NCI-H1436 (cell line): ENCODE data around the gene ANKRD28.
"Not testable (repeated sequence)": the region's sequence is repeated elsewhere in the genome, so short reads cannot be mapped to it uniquely, and the experiment has no call there.

Experiments used
- DNase-seq: peaks from one replicate; lab custom pipeline; 2025; lab: John Stamatoyannopoulos, UW

Gene ANKRD28

DNA sequence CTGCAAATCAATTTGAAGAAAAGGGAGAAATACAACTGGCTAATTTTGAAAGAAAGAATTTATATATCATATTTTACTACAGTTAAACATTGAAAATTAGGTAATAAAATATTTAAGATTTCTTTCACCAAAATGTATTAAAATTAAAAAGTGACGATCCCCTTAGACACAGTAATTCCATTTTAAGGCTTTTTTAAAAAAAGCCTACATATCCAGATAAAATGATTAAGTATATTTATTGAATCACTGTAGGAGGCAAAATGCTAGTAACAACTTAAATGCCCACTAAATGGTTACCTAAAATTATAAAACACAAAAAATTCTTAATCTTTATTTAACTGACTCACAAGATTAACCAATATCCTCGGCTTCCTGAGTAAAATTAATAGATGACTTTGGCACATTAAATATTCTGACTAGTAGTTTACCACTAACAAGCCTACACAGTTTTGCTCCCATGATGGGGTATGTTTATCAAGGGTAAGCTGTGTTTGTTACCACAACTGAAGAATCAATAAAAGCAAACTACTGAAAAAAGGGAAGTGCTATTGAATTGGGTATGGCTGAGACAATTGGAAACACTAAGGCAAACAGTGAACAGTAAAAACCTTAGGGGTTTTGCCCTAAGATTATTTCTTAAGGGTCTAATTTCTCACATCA, 28.4 kb downstream of the ANKRD28 start:
- no peak for DNase-seq

DNA sequence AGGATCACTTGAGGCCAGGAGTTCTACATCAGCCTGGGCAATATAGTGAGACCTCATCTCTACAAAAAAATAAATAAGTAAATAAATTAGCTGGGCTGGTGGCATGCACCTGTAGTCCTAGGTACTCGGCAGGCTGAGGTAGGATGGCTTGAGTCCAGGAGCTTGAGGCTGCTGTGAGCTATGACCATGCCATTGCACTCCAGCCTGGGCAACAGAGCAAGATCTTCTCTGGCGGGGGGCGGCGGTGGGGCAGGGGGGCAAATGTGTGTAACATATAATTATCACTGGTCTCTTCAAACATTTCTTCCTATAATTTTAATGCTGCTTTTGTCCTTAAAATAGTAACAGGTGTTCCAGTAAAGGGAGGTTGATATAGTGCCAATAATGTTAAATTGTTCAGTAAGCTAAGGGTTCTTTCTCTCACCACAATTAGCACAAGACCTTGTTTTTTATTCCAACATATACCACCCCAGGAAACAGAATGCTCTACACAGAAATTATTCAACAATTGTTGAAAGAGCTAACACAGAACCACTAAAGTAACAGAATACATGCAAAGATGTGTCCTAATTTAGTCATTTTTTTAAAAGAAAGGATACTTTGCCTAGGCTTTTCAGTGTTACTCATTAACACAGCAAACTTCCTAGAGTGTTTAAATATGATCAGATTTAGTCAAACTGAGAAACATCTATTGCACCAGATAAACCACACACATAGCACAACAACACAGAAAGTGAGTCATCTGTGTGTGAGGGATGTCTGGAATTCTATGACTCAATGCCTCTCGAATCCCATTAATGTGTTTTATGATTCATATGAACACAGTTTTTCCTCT, 29.1 kb downstream of the ANKRD28 start:
- DNase-seq = no peak

DNA sequence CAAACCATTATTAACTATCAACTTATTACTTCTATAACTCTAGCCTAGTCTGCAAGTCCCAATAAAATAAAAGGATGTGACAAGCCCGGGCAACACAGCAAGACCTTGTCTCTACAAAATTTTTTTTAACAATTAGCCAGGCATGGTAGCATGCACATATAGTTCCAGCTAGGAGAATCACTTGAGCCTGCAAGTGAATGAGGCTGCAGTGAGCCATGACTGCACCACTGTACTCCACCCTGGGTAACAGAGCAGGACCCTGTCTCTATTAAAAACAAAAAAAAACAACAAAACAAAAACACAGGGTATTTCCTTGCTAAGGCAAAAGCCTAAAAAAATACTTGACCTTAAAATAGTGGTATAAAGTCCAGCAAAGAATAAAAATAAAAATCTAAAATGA, 31.4 kb downstream of the ANKRD28 start:
- no peak for DNase-seq

DNA sequence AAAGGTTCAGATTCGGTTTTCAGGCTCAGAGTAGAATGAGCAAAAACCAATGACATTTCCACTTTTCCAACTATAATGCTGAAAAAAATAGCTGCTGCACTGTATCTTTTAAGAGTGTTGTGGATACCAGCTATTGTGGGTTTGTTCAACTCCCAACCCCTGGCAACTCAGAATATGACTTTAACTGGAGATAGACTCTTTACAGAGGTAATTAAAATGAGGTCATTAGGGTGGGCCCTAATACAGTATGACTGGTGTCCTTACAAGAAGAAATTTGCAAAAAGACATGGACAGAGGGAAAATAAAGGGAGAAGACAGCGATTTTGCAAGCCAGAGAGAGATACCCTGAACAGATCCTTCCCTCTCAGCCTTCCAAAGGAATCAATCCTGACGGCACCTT, 39.5 kb downstream of the ANKRD28 start:
- DNase-seq = no peak

DNA sequence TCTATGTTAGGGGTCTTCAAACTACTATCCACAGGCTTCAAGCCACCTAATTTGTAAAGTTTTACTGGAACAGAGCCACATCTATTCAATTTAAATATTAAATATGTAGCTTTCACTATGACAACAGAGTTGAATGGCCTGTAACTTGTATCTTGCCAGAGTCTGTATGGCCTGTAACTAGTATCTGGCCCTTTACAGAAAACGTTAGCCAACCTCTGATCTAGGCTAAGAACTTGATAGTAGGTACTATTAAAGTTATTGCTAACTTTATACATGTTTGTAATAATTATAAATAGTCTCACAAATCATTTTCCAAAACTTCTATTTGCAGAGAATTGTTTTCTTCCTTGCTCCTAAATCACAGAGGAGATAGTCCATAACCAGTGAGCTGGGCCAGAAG, 40.0 kb downstream of the ANKRD28 start:
- DNase-seq = no peak

DNA sequence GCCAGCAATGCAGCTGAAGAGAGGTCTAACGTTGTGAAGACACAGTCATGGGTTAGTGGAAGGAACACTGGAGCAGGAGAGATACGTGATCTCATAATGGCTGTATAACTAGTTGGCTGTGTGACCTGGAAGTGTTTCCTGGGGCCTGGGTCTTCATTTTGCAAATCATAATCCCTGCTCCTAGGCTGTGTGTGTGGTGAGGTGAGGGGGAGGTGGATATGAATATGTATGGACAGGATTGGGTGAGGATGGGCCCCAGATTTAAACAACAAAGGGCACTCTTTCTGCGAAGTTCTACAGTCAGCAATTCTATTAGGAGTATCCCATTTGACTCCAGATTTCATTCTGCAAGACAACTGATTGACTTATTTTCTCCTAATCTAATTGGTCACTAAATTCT, 41.3 kb downstream of the ANKRD28 start:
- no peak for DNase-seq

DNA sequence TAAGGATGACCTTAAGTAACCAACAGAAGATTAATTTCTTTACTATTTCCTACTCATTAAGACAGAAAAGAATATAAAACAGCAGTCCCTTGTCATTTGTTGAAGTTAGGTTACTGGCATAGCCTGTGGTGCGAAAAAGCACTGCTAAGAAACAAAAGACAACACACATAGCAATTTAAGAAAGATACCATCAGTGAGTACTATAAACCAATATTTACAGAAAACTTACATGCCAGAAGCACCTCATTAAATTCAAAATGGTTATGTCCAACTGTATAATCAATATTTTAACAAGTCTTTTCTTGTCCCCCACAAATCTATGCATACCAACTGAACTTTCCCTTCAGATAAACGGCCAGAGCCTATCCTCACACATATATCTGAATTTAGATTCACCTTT, 42.0 kb downstream of the ANKRD28 start:
- DNase-seq = no peak

DNA sequence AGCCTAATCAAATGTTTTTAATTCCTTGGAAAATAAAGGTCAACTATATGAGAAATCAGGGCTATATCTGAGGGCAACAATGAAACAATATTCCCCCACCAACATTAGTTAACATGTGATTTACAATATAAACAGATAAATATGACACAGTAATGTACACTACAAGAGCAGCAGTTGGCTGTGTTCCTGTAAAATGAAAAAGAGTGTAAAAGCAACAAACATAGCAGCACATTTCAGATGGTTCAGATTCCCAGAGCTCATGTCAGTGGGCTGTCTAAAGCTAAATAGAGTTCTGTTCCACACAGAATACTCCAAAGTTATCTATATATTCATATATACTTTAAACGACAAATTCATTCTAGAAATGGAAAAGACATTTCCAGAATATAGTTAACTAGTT, 42.6 kb downstream of the ANKRD28 start:
- DNase-seq = no peak

DNA sequence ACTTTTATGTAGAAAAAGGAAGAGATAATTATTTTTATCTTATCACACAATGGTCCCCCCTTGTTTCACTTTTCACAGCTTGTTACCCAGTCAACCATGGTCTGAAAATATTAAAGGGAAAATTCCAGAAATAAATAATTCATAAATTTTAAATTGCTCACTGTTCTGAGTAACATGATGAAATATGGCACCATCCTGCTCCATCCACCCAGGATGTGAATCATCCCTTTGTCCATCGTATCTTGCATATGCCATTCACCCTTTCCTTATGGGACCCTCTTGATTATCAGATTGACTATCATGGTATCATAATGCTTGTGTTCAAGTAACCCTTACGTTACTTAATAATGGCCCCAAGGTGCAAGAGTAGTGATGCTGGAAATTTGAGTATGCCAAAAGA, 43.7 kb downstream of the ANKRD28 start:
- no peak for DNase-seq

DNA sequence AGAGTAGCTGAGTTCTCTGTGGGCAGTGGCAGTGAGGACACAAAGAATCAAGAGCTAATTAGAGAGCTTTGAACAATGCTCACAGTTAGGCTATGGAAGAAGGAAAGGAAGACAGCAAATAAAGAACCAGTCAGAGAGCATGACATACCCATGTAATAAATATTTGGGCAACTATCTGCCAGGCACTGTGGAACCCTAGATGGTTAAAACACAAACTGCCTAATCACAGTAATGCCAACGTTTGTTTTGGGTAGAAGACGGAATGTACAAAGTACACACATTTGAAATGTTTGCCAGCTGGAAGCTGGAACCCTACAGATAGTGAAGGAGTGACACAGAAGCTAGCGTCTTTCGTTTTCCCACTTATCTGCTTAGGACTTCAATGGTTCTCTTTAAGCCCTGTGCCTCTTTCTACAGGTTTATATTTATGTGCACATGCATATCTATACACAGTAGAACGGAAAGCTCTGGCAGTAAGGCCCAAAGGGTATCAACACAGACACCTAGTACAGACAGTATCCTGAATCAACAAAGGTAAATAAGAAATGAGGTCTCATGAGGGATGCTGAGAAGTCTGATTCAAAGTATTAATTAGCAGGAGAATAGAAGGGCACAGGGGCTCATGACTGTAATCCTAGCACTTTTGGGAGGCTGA, 44.6 kb downstream of the ANKRD28 start:
- DNase-seq = no peak

DNA sequence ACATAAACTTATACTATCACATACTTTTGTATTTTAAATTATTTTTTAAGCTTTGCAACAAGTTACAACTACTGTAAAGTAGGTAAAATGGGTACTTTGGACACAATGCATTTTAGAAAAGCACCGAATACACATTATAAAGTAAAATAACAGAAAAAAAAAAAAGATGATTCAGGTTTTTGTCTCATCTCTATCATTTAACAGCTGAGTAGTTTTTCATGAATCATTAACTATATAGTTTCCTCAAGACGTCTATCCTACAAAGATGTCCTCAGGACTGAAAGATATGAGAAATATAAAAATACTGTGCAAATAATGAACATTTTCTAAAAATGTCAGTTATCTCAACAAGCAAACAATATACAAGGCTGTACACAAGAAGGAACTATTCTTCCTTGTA, 46.9 kb downstream of the ANKRD28 start:
- no peak for DNase-seq

DNA sequence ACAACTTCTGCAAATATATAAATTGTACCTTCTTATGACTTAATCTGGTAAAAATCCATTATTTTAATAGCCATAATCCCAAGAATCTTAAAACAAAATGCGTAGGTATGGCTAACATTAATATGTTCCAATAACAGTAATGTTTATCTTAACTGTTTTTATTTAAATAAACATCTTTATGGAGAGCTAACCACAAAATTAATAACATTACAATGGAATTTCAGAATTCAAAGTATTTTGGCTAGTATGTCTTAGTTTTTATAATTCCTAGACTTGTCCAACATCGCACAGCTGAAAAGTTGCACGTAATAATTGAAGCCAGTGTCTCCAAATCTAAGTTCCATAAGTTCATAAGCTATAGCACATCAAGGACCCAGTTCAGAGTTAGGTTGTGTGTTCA, 47.6 kb downstream of the ANKRD28 start:
- DNase-seq = no peak

DNA sequence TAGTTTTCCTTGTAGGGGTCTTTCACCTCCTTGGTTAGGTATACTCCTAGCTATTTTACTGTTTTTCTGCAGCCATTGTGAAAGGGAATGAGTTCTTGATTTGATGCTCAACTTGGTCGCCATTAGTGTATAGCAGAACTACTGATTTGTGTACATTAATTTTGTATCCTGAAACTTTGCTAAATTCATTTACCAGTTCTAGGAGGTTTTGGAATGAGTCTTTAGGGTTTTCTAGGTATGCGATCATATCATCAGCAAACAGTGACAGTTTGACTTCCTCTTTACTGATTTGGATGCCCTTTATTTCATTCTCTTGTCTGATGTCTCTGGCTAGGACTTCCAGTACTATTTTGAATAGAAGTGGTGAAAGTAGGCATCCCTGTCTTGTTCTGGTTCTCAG, 51.9 kb downstream of the ANKRD28 start:
- DNase-seq = not testable (repeated sequence)

DNA sequence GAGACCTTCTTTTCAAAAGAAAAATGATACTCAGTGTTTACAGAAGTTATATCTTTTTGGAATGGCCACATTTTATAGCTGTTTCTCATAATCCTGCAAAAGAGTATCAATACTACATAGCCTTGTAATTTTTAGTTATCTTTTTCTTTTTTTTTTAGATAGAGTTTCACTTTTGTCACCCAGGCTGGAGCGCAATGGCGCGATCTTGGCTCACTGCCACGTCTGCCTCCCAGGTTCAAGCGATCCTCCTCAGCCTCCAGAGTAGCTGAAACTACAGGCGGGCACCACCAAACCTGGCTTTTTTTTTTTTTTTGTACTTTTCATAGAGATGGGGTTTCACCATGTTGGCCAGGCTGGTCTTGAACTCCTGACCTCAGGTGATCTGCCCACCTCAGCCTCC, 53.6 kb downstream of the ANKRD28 start:
- no peak for DNase-seq

DNA sequence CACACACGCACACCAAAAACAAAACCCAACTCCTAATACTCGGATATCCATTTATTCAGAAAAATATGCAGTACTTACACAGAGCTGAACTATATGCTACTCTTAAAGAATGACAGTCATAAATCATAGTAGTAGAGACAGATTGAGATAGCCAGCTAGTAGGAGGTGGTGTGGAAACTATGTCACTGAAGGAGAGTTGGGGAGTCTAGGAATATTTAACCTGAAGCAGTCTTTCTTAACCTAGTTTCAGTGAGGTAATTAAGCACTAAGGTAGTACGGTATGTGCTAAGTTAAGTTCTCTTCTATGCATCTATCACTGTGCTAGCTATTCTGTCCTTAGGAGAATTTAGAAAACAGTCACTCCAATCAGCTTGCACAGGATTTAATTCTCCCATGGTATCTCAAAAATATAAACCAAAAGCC, 54.2 kb downstream of the ANKRD28 start:
- no peak for DNase-seq

DNA sequence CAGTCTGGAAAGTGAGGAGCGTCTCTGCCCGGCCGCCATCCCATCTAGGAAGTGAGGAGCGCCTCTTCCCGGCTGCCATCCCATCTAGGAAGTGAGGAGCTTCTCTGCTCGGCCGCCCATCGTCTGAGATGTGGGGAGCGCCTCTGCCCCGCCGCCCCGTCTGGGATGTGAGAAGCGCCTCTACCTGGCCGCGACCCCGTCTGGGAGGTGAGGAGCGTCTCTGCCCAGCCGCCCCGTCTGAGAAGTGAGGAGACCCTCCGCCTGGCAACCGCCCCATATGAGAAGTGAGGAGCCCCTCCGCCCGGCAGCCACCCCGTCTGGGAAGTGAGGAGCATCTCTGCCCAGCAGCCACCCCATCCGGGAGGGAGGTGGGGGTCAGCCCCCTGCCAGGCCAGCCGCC, 55.5 kb downstream of the ANKRD28 start:
- DNase-seq = not testable (repeated sequence)

DNA sequence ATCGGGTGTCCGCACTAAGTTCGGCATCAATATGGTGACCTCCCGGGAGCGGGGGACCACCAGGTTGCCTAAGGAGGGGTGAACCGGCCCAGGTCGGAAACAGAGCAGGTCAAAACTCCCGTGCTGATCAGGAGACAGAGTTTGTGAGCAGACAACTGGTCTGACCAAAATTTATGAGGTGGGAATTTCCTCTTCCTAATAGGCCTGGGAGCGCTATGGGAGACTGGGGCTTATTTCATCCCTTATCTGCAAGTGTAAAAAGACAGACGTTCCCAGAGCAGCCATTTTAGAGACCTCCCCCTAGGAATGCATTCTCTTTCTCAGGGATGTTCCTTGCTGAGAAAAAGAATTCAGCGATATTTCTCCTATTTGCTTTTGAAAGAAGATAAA, 59.2 kb downstream of the ANKRD28 start:
- not testable (repeated sequence) for DNase-seq

DNA sequence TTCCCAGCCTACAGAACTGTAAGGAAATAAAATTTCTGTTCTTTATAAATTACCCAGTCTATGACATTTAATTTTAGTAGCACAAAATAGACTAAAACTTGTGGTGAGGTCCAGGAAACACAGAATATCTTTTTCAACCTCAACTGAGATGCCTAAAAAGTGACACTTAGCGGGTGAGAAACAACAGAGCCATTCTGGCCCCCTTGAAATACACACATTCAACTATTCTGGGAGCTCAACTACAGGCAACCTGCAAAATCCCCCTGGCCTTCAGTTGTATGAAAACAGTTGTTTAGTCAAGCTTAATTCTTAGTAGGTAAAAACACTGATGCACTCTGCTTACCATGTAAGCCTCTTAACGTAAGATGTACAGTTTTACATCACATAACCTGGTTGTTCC, 66.8 kb downstream of the ANKRD28 start:
- DNase-seq = no peak

DNA sequence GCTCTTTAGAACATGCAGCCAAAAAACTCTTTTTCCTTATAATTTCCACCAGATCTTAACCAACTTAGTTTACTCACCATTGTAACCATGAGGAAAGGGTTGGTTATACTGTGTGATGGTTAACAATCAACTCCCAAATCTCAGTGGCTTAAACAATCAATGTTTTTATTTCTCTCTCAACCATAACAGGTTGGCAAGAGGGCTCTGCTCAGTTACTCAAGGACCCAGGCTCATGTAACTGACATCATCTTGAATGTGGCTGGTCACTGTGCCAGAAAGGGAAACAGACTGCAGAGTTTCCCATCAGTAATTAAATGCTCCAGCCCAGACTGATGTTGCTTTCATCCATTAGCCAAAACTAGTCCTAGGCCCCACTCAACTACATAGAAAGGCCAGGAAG, 69.0 kb downstream of the ANKRD28 start:
- no peak for DNase-seq

DNA sequence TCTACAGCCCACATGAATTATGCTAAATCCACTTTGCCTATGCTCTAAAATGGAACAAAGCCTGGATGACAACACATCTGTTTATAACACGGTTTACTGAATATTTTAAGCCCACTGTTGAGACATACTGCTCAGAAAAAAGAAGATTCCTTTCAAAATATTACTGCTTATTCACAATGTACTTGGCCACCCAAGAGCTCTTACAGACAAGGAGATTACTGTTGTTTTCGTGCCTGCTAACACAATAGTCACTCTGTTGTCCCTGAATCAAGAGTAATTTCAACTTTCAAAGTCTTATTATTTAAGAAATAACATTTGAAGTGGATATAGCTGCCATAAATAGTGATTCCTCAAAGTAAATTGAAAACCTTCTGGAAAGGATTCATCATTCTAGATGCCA, 70.9 kb downstream of the ANKRD28 start:
- no peak for DNase-seq

DNA sequence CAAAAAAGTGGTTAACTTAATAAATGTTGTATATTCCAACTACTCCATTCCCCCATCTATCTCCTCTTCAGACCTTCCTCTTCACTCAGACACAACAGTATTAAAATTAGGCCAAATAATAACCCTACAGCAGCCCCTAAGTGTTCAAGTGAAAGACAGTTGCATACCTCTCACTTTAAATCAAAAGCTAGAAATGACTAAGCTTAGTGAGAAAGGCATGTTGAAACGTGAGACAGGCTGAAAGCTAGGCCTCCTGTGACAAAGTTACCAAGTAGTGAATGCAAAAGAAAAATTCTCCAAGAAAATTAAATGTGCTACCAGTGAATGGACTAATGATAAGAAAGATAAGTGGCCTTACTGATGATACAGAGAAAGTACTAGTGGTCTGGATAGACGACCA, 71.7 kb downstream of the ANKRD28 start:
- DNase-seq = no peak

DNA sequence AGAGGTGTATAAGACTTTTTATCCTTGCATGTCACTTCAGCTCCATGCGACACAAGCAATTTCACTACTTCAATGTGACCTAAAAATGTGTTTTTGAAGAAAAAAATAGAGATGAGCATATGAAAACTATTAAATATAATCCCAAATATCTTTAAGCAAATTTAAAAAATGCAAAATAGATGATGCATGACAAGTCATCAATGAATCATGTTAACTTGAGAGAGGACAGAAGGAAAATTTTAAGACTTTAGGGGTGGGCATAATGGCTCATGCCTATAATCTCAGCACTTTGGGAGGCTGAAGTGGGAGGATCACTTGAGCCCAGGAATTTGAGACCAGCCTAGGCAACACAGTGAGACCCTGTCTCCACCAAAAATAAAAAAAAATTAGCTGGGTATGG, 73.3 kb downstream of the ANKRD28 start:
- DNase-seq = no peak

DNA sequence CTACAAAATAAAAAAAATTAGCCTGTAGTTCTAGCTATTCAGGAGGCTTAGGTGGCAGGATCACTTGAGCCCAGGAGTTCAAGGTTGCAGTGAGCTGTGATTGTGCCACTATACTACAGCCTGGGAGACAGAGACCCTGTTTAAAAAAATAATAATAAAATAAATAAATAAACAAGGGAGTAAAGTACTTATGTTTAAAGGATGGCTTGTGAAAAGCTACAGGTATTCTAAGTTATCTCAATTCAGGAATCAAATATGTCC, 74.2 kb downstream of the ANKRD28 start:
- no peak for DNase-seq
